ENCODE data around the gene PPP1R11. TPM values are rescaled to one million over a fixed set of nuclear protein-coding genes. Genes with fewer than 3 reads are reported as not detected.

Gene PPP1R11
- polyA plus RNA-seq, 1 experiment, result 53.5 TPM

GRCh38 chr6:30100154-30100553 lies 33.2 kb downstream of the PPP1R11 start:
- ChIA-PET CTCF (no interaction called here), POLR2A (no interaction called here)
- Histone ChIP-seq H3K9me3 (ENCODE audit: control insufficient read depth, insufficient read depth, low read length) (no peaks in the 10 kb centered on the region), H3K27ac (ENCODE audit: low read depth, low read length) (no peak overlapping the region), H3K27me3 (ENCODE audit: control insufficient read depth, insufficient read depth, low read length) (peaks cover 64% of the 10 kb centered on the region), H3K4me3 (ENCODE audit: low read depth, low read length) (no peak overlapping the region)
- TF ChIP-seq, protein P1, sequence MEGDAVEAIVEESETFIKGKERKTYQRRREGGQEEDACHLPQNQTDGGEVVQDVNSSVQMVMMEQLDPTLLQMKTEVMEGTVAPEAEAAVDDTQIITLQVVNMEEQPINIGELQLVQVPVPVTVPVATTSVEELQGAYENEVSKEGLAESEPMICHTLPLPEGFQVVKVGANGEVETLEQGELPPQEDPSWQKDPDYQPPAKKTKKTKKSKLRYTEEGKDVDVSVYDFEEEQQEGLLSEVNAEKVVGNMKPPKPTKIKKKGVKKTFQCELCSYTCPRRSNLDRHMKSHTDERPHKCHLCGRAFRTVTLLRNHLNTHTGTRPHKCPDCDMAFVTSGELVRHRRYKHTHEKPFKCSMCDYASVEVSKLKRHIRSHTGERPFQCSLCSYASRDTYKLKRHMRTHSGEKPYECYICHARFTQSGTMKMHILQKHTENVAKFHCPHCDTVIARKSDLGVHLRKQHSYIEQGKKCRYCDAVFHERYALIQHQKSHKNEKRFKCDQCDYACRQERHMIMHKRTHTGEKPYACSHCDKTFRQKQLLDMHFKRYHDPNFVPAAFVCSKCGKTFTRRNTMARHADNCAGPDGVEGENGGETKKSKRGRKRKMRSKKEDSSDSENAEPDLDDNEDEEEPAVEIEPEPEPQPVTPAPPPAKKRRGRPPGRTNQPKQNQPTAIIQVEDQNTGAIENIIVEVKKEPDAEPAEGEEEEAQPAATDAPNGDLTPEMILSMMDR (IDR thresholded peaks at IDR 0.05; ENCODE audit: low read depth, low read length), result no peak
- no peak for DNase-seq (ENCODE audit: low read depth, low spot score)

- H3K27me3 ChIP-seq (ENCODE audit: control insufficient read depth, insufficient read depth, low read length), result peaks cover 62% of the 10 kb centered on the region
- POLR2A ChIA-PET, result no interaction called here
- no peak for DNase-seq (ENCODE audit: low read depth, low spot score)
- H3K4me3 ChIP-seq (ENCODE audit: low read depth, low read length), result peak overlapping the region; percentile 29
- no peaks in the 10 kb centered on the region for H3K9me3 ChIP-seq (ENCODE audit: control insufficient read depth, insufficient read depth, low read length)
- no peak overlapping the region for H3K27ac ChIP-seq (ENCODE audit: low read depth, low read length)
- TF ChIP-seq, protein P1 (IDR thresholded peaks at IDR 0.05; ENCODE audit: low read depth, low read length), result no peak
- CTCF ChIA-PET, result interaction anchor here (0.7 to 6.8 kb wide), 5 partner anchors 9 to 41 kb away, joined by 3 to 236 read pairs (median 3); no protein-coding TSS in a partner anchor
Observed at GRCh38 chr6:30100585-30101443, 33.8 kb downstream of the PPP1R11 start.

- Histone ChIP-seq H3K27me3 (ENCODE audit: control insufficient read depth, insufficient read depth, low read length) (peaks cover 63% of the 10 kb centered on the region), H3K27ac (ENCODE audit: low read depth, low read length) (peak overlapping the region; percentile 39), H3K4me3 (ENCODE audit: low read depth, low read length) (peak overlapping the region; percentile 59), H3K9me3 (ENCODE audit: control insufficient read depth, insufficient read depth, low read length) (no peaks in the 10 kb centered on the region)
- ChIA-PET CTCF (interaction anchor here (0.6 to 6.8 kb wide), 13 partner anchors 10 to 139 kb away, joined by 3 to 236 read pairs (median 4); no protein-coding TSS in a partner anchor), POLR2A (interaction anchor here (1.0 kb wide), 1 partner anchor 41 kb away, joined by 3 read pairs; the partner anchor contains the start of gene POLR1H)
- TF ChIP-seq, protein P1 (IDR thresholded peaks at IDR 0.05; ENCODE audit: low read depth, low read length), result no peak; the same call in 1 of the 2 replicates
- peak; percentile 43 for DNase-seq (ENCODE audit: low read depth, low spot score)
Observed at GRCh38 chr6:30101444-30102413, 34.7 kb downstream of the PPP1R11 start.

- no peaks in the 10 kb centered on the region for H3K9me3 ChIP-seq (ENCODE audit: control insufficient read depth, insufficient read depth, low read length)
- DNase-seq (ENCODE audit: low read depth, low spot score), result no peak
- TF ChIP-seq, protein P1 (IDR thresholded peaks at IDR 0.05; ENCODE audit: low read depth, low read length), result no peak
- CTCF ChIA-PET, result interaction anchor here (0.6 to 6.8 kb wide), 23 partner anchors 9 to 140 kb away, joined by 3 to 236 read pairs (median 4); partner anchors contain the start of gene PPP1R11
- peaks cover 56% of the 10 kb centered on the region for H3K27me3 ChIP-seq (ENCODE audit: control insufficient read depth, insufficient read depth, low read length)
- H3K4me3 ChIP-seq (ENCODE audit: low read depth, low read length), result peak overlapping the region; percentile 40
- POLR2A ChIA-PET, result interaction anchor here (1.0 to 1.3 kb wide), 2 partner anchors 41 kb away, joined by 3 to 6 read pairs; partner anchors contain the start of gene POLR1H
- H3K27ac ChIP-seq (ENCODE audit: low read depth, low read length), result no peak overlapping the region
Observed at GRCh38 chr6:30102414-30102969, 35.5 kb downstream of the PPP1R11 start.
